Neural cell (in vitro differentiated cells): Measurements from ENCODE around the gene BCAT1. TPM values are rescaled to one million over a fixed set of nuclear protein-coding genes. Genes with fewer than 3 reads are reported as not detected.

Experiments used
- H2AFZ ChIP-seq: fragments of 200-600, 300-800 bp; sonication (generic), shearing (Covaris generic); 2 replicates; pipeline ENCODE4 v1.6.0; 2014; ENCODE audit warnings: low read depth, mild to moderate bottlenecking, antibody characterized with exemption, low read length, moderate library complexity
- H3F3A ChIP-seq: fragments of 200-600 bp; shearing (Covaris generic); 2 replicates; pipeline ENCODE4 v1.6.1; 2016; ENCODE audit warnings: mild to moderate bottlenecking, moderate library complexity, mixed read lengths, antibody characterized with exemption, low read length; ENCODE audit not compliant: insufficient read depth, poor library complexity, severe bottlenecking
- H3K27ac ChIP-seq: fragments of 200-600, 300-800 bp; sonication (generic), shearing (Covaris generic); 2 replicates; pipeline ENCODE4 v1.5.1; 2014; ENCODE audit warnings: mild to moderate bottlenecking, low read length, moderate library complexity
- H3K27me3 ChIP-seq: fragments of 300-800, 200-600 bp; sonication (generic), shearing (Covaris generic); 2 replicates; pipeline ENCODE4 v1.6.0; 2014; ENCODE audit warnings: mild to moderate bottlenecking, low read depth, low read length, moderate library complexity; ENCODE audit not compliant: insufficient read depth
- H3K36me3 ChIP-seq: fragments of 300-800, 200-600 bp; sonication (generic), shearing (Covaris generic); 2 replicates; pipeline ENCODE4 v1.5.1; 2014; ENCODE audit warnings: mild to moderate bottlenecking, antibody characterized with exemption, low read length, moderate library complexity; ENCODE audit not compliant: insufficient read depth
- H3K4me2 ChIP-seq: fragments of 300-800, 200-600 bp; sonication (generic), shearing (Covaris generic); 2 replicates; pipeline ENCODE4 v1.6.0; 2014; ENCODE audit warnings: mild to moderate bottlenecking, low read length
- H3K4me3 ChIP-seq: fragments of 300-800, 200-600 bp; sonication (generic), shearing (Covaris generic); 2 replicates; pipeline ENCODE4 v1.5.1; 2014; ENCODE audit warnings: mild to moderate bottlenecking, low read length, moderate library complexity
- H3K79me2 ChIP-seq: fragments of 200-600 bp; shearing (Covaris generic); replicated peaks from 2 replicates; pipeline ENCODE4 v1.6.0; 2014; ENCODE audit warnings: mild to moderate bottlenecking, low read length, moderate library complexity; ENCODE audit not compliant: insufficient read depth
- H3K9ac ChIP-seq: fragments of 300-800, 200-600 bp; sonication (generic), shearing (Covaris generic); 2 replicates; pipeline ENCODE4 v1.6.1; 2016; ENCODE audit warnings: mild to moderate bottlenecking, low read length, mixed read lengths
- H3K9me2 ChIP-seq: fragments of 200-600 bp; shearing (Covaris generic); 2 replicates; pipeline ENCODE4 v1.6.1; 2016; ENCODE audit warnings: mild to moderate bottlenecking, low read length, mixed read lengths; ENCODE audit not compliant: insufficient read depth
- H3K9me3 ChIP-seq: fragments of 200-600, 300-800 bp; sonication (generic), shearing (Covaris generic); 2 replicates; pipeline ENCODE4 v1.6.1; 2016; ENCODE audit warnings: mild to moderate bottlenecking, mixed run types, low read length, moderate library complexity, mixed read lengths
- H4K20me1 ChIP-seq: fragments of 200-600 bp; shearing (Covaris generic); 2 replicates; pipeline ENCODE4 v1.6.1; 2016; ENCODE audit warnings: mild to moderate bottlenecking, mixed run types; ENCODE audit not compliant: insufficient read depth
- EP300 ChIP-seq: fragments of 450-650 bp; conservative IDR thresholded peaks from 2 replicates; pipeline ENCODE4 v1.6.1; 2014; ENCODE audit warnings: antibody characterized with exemption, mild to moderate bottlenecking, moderate library complexity; ENCODE audit not compliant: poor library complexity, severe bottlenecking
- EZH2 ChIP-seq: fragments of 200-600, 300-800 bp; shearing (Covaris generic), sonication (generic); IDR thresholded peaks from 2 replicates; pipeline ENCODE4 v1.6.1; 2014; ENCODE audit warnings: antibody characterized with exemption, low read length, borderline replicate concordance, mild to moderate bottlenecking; ENCODE audit not compliant: insufficient read depth, poor library complexity, severe bottlenecking
- MXI1 ChIP-seq: fragments of 450-650 bp; conservative IDR thresholded peaks from 2 replicates; pipeline ENCODE4 v1.6.1; 2014; ENCODE audit warnings: antibody characterized with exemption, mild to moderate bottlenecking; ENCODE audit not compliant: poor library complexity, severe bottlenecking
- POLR2AphosphoS5 ChIP-seq: IDR thresholded peaks from 2 replicates; pipeline ENCODE4 v1.6.1; 2012
- RAD21 ChIP-seq: fragments of 450-650 bp; conservative IDR thresholded peaks from 2 replicates; pipeline ENCODE4 v1.6.1; 2014; ENCODE audit warnings: antibody characterized with exemption, mild to moderate bottlenecking, moderate library complexity
- SMC3 ChIP-seq: fragments of 450-650 bp; conservative IDR thresholded peaks from 2 replicates; pipeline ENCODE4 v1.6.1; 2014; ENCODE audit warnings: antibody characterized with exemption, mild to moderate bottlenecking, moderate library complexity; ENCODE audit not compliant: poor library complexity
- TAF1 ChIP-seq: IDR thresholded peaks from 2 replicates; pipeline ENCODE4 v1.6.1; 2012; ENCODE audit warnings: low read depth
- polyA plus RNA-seq: library from polyadenylated mRNA; depleted of rRNA; stranded (reverse); fragments of >200 nt; gene quantifications from 2 replicates; pipeline ENCODE4 v1.2.3, GENCODE V29; 2014
- TF ChIP-seq, protein P1 (sequence below): IDR thresholded peaks from 2 replicates; pipeline ENCODE4 v1.6.1; 2012; ENCODE audit warnings: borderline replicate concordance
- TF ChIP-seq, protein P2 (sequence below): fragments of 450-650 bp; IDR thresholded peaks from 2 replicates; pipeline ENCODE4 v1.5.1; 2014; ENCODE audit warnings: antibody characterized with exemption, mild to moderate bottlenecking, moderate library complexity; ENCODE audit not compliant: poor library complexity, severe bottlenecking

Gene BCAT1
- polyA plus RNA-seq, 1 donor from 2014 or later: 31.3 TPM

DNA sequence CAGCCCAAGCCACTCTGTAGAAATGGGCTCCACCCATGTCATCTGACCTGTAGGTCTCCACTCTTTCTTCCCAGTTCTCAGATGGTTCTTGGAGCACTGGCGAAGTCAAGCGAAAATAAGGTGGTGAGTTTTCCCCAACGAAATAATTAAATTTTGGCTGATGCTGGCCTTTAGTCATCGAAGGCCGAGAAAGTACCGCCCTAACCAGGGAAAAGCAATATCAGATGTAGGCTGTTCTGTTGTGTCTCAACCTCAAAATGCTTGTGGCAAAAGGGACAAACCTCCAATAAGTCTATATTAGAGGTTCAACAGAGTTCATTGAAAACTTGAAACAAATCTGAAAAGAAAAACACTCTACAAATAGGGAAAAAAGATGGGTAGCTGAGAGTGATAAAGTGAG, 48.6 kb upstream of the BCAT1 start:
- Histone ChIP-seq H3F3A (no peaks in the 10 kb centered on the region), H3K27me3 (no peaks in the 10 kb centered on the region), H3K79me2 (no peaks in the 10 kb centered on the region), H3K36me3 (no peaks in the 10 kb centered on the region), H3K9me3 (no peaks in the 10 kb centered on the region), H4K20me1 (no peaks in the 10 kb centered on the region), H3K27ac (no peak overlapping the region), H3K4me2 (no peak overlapping the region), H2AFZ (no peak overlapping the region), H3K9ac (no peak overlapping the region), H3K4me3 (no peak overlapping the region), H3K9me2 (no peaks in the 10 kb centered on the region)
- TF ChIP-seq EZH2 (no peak), EP300 (no peak), MXI1 (no peak), SMC3 (no peak), TAF1 (no peak), POLR2AphosphoS5 (no peak), RAD21 (no peak)
- TF ChIP-seq, protein P1, sequence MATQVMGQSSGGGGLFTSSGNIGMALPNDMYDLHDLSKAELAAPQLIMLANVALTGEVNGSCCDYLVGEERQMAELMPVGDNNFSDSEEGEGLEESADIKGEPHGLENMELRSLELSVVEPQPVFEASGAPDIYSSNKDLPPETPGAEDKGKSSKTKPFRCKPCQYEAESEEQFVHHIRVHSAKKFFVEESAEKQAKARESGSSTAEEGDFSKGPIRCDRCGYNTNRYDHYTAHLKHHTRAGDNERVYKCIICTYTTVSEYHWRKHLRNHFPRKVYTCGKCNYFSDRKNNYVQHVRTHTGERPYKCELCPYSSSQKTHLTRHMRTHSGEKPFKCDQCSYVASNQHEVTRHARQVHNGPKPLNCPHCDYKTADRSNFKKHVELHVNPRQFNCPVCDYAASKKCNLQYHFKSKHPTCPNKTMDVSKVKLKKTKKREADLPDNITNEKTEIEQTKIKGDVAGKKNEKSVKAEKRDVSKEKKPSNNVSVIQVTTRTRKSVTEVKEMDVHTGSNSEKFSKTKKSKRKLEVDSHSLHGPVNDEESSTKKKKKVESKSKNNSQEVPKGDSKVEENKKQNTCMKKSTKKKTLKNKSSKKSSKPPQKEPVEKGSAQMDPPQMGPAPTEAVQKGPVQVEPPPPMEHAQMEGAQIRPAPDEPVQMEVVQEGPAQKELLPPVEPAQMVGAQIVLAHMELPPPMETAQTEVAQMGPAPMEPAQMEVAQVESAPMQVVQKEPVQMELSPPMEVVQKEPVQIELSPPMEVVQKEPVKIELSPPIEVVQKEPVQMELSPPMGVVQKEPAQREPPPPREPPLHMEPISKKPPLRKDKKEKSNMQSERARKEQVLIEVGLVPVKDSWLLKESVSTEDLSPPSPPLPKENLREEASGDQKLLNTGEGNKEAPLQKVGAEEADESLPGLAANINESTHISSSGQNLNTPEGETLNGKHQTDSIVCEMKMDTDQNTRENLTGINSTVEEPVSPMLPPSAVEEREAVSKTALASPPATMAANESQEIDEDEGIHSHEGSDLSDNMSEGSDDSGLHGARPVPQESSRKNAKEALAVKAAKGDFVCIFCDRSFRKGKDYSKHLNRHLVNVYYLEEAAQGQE: no peak
- TF ChIP-seq, protein P2, sequence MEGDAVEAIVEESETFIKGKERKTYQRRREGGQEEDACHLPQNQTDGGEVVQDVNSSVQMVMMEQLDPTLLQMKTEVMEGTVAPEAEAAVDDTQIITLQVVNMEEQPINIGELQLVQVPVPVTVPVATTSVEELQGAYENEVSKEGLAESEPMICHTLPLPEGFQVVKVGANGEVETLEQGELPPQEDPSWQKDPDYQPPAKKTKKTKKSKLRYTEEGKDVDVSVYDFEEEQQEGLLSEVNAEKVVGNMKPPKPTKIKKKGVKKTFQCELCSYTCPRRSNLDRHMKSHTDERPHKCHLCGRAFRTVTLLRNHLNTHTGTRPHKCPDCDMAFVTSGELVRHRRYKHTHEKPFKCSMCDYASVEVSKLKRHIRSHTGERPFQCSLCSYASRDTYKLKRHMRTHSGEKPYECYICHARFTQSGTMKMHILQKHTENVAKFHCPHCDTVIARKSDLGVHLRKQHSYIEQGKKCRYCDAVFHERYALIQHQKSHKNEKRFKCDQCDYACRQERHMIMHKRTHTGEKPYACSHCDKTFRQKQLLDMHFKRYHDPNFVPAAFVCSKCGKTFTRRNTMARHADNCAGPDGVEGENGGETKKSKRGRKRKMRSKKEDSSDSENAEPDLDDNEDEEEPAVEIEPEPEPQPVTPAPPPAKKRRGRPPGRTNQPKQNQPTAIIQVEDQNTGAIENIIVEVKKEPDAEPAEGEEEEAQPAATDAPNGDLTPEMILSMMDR: no peak

DNA sequence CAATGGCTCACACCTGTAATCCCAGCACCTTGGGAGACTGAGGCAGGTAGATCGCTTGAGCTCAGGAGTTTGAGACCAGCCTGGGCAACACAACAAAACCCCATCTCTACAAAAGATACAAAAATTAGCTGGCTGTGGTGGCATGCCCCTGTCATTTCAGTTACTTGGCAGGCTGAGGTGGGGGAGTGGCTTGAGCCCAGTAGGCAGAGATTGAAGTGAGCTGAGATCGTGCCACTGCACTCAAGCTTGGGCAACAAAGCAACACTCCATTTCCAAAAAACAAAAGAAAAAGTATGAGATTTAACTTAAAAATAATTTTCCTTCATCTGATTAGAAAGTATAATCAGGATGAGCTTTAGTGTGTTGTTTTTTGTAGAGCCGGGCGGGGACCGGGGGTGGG, 47.9 kb upstream of the BCAT1 start:
- H3K79me2 ChIP-seq: no peaks in the 10 kb centered on the region
- H3F3A ChIP-seq: no peaks in the 10 kb centered on the region
- H3K9me2 ChIP-seq: no peaks in the 10 kb centered on the region
- no peak overlapping the region for H3K9ac ChIP-seq
- H2AFZ ChIP-seq: no peak overlapping the region
- H3K27me3 ChIP-seq: no peaks in the 10 kb centered on the region
- H3K36me3 ChIP-seq: no peaks in the 10 kb centered on the region
- no peak for TF ChIP-seq RAD21
- no peaks in the 10 kb centered on the region for H3K9me3 ChIP-seq
- no peak overlapping the region for H3K4me3 ChIP-seq
- no peak overlapping the region for H3K27ac ChIP-seq
- H3K4me2 ChIP-seq: no peak overlapping the region
- H4K20me1 ChIP-seq: no peaks in the 10 kb centered on the region
